Measurements from ENCODE around the gene UTP25.

DNA sequence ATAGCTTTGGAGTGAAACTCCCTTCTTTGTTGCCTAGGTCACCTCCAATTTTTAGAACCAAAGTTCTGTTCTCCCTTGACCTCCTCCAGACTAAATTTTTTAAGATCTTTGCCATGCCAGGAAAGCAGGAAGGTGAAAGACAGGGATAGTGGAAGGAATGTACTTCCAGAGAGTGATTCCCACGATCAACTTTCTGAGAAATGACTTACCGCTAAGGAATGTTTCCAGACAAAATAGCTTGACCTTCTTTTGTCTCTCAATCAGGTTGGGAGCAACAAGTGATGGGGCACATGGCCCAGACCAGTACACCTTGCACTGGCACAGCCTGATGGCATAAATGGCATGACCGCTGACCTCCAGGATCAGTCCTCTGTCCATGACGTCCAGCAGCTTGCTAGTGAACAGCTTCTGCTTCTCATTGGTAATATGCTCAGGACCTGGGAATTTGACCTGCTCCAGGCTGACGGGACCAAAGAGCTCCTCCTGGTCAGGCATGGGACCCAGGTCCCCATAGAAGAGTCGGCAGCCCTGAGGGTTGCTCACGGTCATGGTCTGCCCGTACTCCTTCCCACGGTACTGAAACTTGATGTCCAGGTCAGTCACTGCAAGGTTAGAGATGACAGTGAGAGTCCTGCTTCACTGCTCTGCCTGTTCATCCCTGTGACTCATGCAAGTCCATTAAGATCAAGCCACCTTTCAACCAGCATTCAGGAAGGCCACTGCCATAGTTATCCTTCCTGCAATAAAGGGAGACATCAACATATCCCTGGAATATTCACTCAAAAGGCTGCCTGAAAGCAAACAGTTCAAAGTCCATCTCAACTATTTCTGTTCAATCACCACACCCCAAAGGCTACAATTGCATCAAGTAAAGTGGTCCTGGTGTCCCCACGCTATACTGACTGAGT, 37.2 kb upstream of the UTP25 start:
- TF ChIP-seq SUZ12 (IDR thresholded peaks at IDR 0.05; ENCODE audit: extremely low read depth, insufficient read depth, insufficient read length) (no peak), ZNF274 (IDR thresholded peaks at IDR 0.05; ENCODE audit: low read depth, low read length) (no peak)

Measured in NT2/D1 (cell line).